ENCODE data around the gene MRM2. TPM values are rescaled to one million over a fixed set of nuclear protein-coding genes. Genes with fewer than 3 reads are reported as not detected.

The MRM2 gene
- total and polyA plus RNA-seq, 10 of the 15 experiments (the other 5 are each of a cell fraction or from before 2014, with no cell fraction given): 43.2 to 128 (median 71.4) TPM

GRCh38 chr7:2275101-2275500, 33.1 kb upstream of the MRM2 start:
- POLR2A ChIA-PET: interaction anchor here (0.5 kb wide), 1 partner anchor 73 kb away, joined by 4 read pairs; no protein-coding TSS in a partner anchor
- Histone ChIP-seq H2AFZ (ENCODE audit: control insufficient read depth, low read depth, low read length) (no peak overlapping the region), H3K79me2 (ENCODE audit: control insufficient read depth, insufficient read depth, low read length) (peaks cover 4% of the 10 kb centered on the region), H3K4me2 (ENCODE audit: control insufficient read depth, insufficient read depth) (no peak overlapping the region), H3K4me3 (no peak overlapping the region), H4K20me1 (ENCODE audit: control insufficient read depth, insufficient read depth) (no peaks in the 10 kb centered on the region), H3K9ac (ENCODE audit: control insufficient read depth, insufficient read depth, low read length) (no peak overlapping the region), H3K4me1 (ENCODE audit: control insufficient read depth, insufficient read depth, low read length) (no peaks in the 10 kb centered on the region), H3K27me3 (replicated peaks in 1 of 2; ENCODE audit: control insufficient read depth in 2 of 2, insufficient read depth in 2 of 2, low read length in 1 of 2) (no peaks in the 10 kb centered on the region), H3K36me3 (ENCODE audit: control insufficient read depth in 2 of 2, insufficient read depth in 2 of 2, low read length in 1 of 2) (peaks cover 7 to 39% of the 10 kb centered on the region in 2 experiments; a peak in 3 of 4 replicates), H3K9me3 (replicated peaks; ENCODE audit: control insufficient read depth, insufficient read depth, low read length) (no peaks in the 10 kb centered on the region), H3K27ac (ENCODE audit: control insufficient read depth, insufficient read depth) (no peak overlapping the region)
- ATAC-seq (no peak), DNase-seq (ENCODE audit: low read depth, low spot score) (no peak), FAIRE-seq (no peak)
- intact Hi-C loops (cut with micrococcal nuclease; ENCODE audit: unreplicated experiment): no loop called here
- SMC1A ChIA-PET (ENCODE audit: uncharacterized antibody, unreplicated experiment): interaction anchor here (0.5 kb wide), 1 partner anchor 242 kb away, joined by 3 read pairs; no protein-coding TSS in a partner anchor
- RAD21 ChIA-PET (ENCODE audit: unreplicated experiment): no interaction called here
- in situ Hi-C loops (cut with MboI): no loop called here
- BruUV-seq (replicated peaks): no TSS peak
- 94% methylated on average over 18 of the region's 18 CpGs for WGBS (ENCODE audit: insufficient coverage, insufficient replicate concordance, low lambda C conversion rate, missing lambda C conversion rate)
- CTCF ChIA-PET: no interaction called here
- TF ChIP-seq ZNF24 (IDR thresholded peaks at IDR 0.05) (no peak), EED (IDR thresholded peaks at IDR 0.05; ENCODE audit: low read depth) (no peak), IKZF2 (IDR thresholded peaks at IDR 0.05) (no peak), PRDM15 (CRISPR knock-in tag; IDR thresholded peaks at IDR 0.05) (no peak), ELK1 (IDR thresholded peaks at IDR 0.05; ENCODE audit: low read depth, low read length) (no peak), MEF2A (IDR thresholded peaks at IDR 0.05; ENCODE audit: insufficient read depth, low read depth, low read length) (no peak), BCL3 (IDR thresholded peaks at IDR 0.05; ENCODE audit: borderline replicate concordance, insufficient read depth, low read depth, low read length, poor library complexity, severe bottlenecking) (no peak), POLR2A (IDR thresholded peaks at IDR 0.05; ENCODE audit: low read depth, low read length) (no peak), POLR2AphosphoS2 (IDR thresholded peaks at IDR 0.05; ENCODE audit: low read depth, low read length) (no peak), IRF4 (IDR thresholded peaks at IDR 0.05; ENCODE audit: low read depth, low read length) (no peak), KAT2A (conservative IDR thresholded peaks at IDR 0.05; ENCODE audit: control insufficient read depth, low read depth, low read length) (no peak), CREM (IDR thresholded peaks at IDR 0.05; ENCODE audit: low read depth) (no peak), SMAD1 (IDR thresholded peaks at IDR 0.05; ENCODE audit: low read depth, partially characterized antibody) (no peak), DPF2 (IDR thresholded peaks at IDR 0.05) (no peak), ZNF207 (IDR thresholded peaks at IDR 0.05; ENCODE audit: borderline replicate concordance) (no peak), YBX1 (IDR thresholded peaks at IDR 0.05) (no peak), SIX5 (IDR thresholded peaks at IDR 0.05; ENCODE audit: low read depth, low read length, severe bottlenecking) (no peak), PAX8 (IDR thresholded peaks at IDR 0.05) (no peak)
